ENCODE measurements around the gene IRAK3. TPM values are rescaled to one million over a fixed set of nuclear protein-coding genes. Genes with fewer than 3 reads are reported as not detected.
"Not testable (repeated sequence)": the region's sequence is repeated elsewhere in the genome, so short reads cannot be mapped to it uniquely, and the experiment has no call there.

Gene IRAK3
- total RNA-seq, 1 donor from 2014 or later = 0.02 TPM

DNA sequence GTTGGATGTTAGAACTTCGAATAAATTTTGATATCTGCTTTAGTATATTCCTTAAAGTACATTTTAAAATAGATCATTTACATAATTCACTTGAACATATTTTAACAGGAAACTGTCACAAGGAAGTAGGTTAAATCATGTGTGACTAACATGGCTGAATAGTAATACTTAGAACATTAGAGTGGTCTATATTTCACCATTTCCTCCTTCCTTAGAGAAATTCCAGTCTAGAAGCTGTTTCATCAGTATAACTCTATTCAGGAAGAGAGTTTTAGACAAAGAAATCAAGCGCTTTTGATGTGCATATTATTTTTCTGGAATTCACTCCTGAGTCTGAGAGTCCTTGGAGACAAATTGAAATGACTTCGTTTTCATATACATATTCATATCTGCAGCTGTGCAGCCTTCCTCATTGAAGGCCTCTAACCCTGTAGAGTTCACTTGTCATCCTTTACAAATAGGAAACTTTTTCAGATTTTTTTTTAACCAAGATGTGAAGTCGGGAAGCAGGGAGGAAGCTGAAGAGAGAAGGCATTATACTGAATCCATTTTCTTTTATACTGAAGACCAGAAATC is 28.4 kb downstream of the IRAK3 start:
- H3K36me3 Mint-ChIP-seq (ENCODE audit: insufficient read depth) = no peaks in the 10 kb centered on the region
- peaks cover 3% of the 10 kb centered on the region for H3K4me1 Mint-ChIP-seq (ENCODE audit: low read depth)
- no peak overlapping the region for H3K27ac Mint-ChIP-seq
- H3K4me3 Mint-ChIP-seq (ENCODE audit: low read depth) = no peak overlapping the region
- no peak for DNase-seq (ENCODE audit: low spot score, unreplicated experiment)
- no peaks in the 10 kb centered on the region for H3K27me3 Mint-ChIP-seq
- TF ChIP-seq, protein P1, sequence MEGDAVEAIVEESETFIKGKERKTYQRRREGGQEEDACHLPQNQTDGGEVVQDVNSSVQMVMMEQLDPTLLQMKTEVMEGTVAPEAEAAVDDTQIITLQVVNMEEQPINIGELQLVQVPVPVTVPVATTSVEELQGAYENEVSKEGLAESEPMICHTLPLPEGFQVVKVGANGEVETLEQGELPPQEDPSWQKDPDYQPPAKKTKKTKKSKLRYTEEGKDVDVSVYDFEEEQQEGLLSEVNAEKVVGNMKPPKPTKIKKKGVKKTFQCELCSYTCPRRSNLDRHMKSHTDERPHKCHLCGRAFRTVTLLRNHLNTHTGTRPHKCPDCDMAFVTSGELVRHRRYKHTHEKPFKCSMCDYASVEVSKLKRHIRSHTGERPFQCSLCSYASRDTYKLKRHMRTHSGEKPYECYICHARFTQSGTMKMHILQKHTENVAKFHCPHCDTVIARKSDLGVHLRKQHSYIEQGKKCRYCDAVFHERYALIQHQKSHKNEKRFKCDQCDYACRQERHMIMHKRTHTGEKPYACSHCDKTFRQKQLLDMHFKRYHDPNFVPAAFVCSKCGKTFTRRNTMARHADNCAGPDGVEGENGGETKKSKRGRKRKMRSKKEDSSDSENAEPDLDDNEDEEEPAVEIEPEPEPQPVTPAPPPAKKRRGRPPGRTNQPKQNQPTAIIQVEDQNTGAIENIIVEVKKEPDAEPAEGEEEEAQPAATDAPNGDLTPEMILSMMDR (IDR thresholded peaks at IDR 0.05; ENCODE audit: unreplicated experiment) = no peak
- peaks cover 3% of the 10 kb centered on the region for H3K9me3 Mint-ChIP-seq (ENCODE audit: low read depth)

DNA sequence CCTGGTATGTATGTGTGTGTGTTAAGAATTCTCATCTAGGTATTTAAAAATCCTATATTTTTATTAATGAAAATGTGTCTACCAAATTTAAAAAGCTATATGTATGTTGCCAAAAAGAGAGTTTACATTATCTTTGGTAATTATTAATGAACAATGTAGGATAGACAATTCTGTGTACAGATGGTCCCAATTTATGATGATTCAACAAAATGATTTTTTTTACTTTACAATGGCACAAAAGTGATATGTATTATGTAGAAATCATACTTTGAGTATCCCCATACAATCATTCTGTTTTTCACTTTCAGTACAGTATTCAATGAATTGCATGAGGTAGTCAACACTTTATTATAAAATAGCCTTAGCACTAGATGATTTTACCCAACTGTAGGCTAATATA is 39.4 kb downstream of the IRAK3 start:
- H3K27me3 Mint-ChIP-seq = peaks cover 15% of the 10 kb centered on the region

DNA sequence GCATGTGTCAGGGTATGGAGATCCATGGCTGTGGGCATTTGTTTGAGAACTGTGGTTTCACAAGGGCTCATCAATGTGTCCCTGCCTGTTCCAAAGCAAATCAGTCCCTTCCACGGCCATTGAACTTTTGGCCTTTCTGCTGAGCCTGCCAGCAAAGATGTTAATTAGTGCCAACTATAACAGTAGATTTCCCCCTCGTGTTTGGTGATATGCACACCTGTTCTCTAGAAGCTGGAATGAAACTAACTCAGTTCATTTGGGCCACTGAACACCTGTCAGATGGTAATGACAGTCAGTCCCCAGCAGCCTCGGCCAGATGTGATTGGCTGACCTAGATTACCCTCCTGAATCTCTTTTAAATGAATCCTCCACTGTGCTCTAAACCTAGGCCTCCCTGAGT is 43.2 kb downstream of the IRAK3 start:
- no peaks in the 10 kb centered on the region for H3K4me1 Mint-ChIP-seq (ENCODE audit: low read depth)
- no peaks in the 10 kb centered on the region for H3K9me3 Mint-ChIP-seq (ENCODE audit: low read depth)
- TF ChIP-seq, protein P1 (IDR thresholded peaks at IDR 0.05; ENCODE audit: unreplicated experiment) = no peak
- no peaks in the 10 kb centered on the region for H3K36me3 Mint-ChIP-seq (ENCODE audit: insufficient read depth)
- no peak overlapping the region for H3K27ac Mint-ChIP-seq
- no peak overlapping the region for H3K4me3 Mint-ChIP-seq (ENCODE audit: low read depth)
- peaks cover 37% of the 10 kb centered on the region for H3K27me3 Mint-ChIP-seq
- DNase-seq (ENCODE audit: low spot score, unreplicated experiment) = no peak

More for the DNA sequence above, 39.4 kb downstream of the IRAK3 start:
- Mint-ChIP-seq H3K4me3 (ENCODE audit: low read depth) (no peak overlapping the region), H3K27ac (no peak overlapping the region), H3K4me1 (ENCODE audit: low read depth) (no peaks in the 10 kb centered on the region), H3K36me3 (ENCODE audit: insufficient read depth) (no peaks in the 10 kb centered on the region), H3K9me3 (ENCODE audit: low read depth) (no peaks in the 10 kb centered on the region)
- no peak for DNase-seq (ENCODE audit: low spot score, unreplicated experiment)
- TF ChIP-seq, protein P1 (IDR thresholded peaks at IDR 0.05; ENCODE audit: unreplicated experiment) = no peak

DNA sequence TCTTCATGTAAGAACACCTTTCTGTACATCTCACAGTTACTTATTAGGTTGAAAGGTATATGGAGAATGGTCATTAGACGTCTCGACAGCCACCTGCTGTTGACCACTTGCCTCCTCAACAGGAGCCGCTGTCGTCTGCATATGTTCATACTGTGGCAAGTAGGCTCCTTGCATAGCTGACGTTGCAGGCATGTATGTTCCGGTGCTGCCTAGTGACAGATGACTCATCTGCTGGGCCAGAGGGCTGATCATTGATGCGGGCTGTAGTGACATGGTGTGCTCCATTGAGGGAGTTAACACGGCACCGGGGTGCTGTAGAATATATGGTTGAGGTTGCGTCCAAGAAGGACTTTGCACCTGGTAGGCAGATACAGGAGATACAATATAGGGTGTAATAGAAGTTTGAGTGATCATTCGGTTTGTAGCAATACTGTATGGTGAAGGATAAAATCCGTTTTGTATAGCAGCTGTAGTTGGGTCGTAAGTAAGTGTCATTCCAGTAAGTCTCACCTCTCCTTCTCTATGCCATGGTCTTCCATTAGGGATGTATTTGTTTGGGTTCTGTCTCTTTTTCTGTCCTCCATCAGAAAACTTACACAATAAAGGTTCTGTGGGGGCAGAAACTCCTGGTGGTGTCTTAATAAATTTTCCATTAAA is 45.2 kb downstream of the IRAK3 start:
- peaks cover 48% of the 10 kb centered on the region for H3K27me3 Mint-ChIP-seq
- DNase-seq (ENCODE audit: low spot score, unreplicated experiment) = not testable (repeated sequence)

DNA sequence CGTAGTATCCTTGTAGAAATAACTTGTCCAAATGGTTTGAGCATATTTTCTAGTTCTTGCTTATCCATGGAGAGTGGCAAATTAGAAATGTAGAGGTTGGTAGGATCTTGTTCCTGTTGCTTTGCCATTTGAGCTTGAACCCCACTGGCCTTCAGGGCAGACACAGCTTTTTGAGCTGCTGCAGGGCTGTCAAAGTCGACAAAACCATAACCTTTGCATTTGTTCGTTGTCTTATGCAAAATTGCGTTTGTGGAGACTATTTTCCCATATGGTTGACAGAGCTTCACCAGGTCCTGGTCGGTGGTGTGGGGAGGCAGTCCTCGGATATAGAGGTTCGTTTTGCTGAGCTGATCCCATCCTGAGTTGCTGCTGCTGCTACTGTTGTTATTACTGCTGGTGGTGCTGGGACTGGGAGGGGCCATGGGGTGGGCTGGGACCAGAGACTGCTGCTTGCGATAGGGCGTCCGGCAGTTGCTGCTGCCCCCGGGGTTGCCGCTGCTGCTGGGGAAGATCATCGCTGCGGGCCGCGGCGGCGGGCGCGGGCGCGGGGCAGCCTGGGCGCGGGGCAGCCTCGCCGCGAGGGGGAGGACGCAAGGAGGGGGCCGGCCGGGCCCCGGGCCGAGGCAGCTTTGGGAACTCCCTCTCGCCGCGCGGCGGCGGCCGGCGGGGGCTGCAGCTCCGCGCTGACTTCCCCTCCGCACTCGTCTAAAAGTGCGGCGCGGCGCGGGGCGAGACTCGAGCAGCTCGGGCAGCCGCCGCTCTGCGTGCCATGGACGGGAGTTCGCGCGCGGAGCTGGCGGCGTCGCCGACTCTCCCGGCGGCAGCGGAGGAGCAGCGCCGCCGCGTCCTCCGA is 46.0 kb downstream of the IRAK3 start:
- H3K36me3 Mint-ChIP-seq (ENCODE audit: insufficient read depth); H3K9me3 Mint-ChIP-seq (ENCODE audit: low read depth); H3K4me1 Mint-ChIP-seq (ENCODE audit: low read depth); H3K27ac Mint-ChIP-seq: not testable (repeated sequence)
- peak overlapping the region; percentile 63 for H3K4me3 Mint-ChIP-seq (ENCODE audit: low read depth)
- DNase-seq (ENCODE audit: low spot score, unreplicated experiment) = peak; percentile 52
- H3K27me3 Mint-ChIP-seq = peaks cover 48% of the 10 kb centered on the region

More for the DNA sequence above, 45.2 kb downstream of the IRAK3 start:
- peak overlapping the region; percentile 39 for H3K4me3 Mint-ChIP-seq (ENCODE audit: low read depth)
- H3K27ac Mint-ChIP-seq; H3K36me3 Mint-ChIP-seq (ENCODE audit: insufficient read depth); H3K4me1 Mint-ChIP-seq (ENCODE audit: low read depth); H3K9me3 Mint-ChIP-seq (ENCODE audit: low read depth): not testable (repeated sequence)

DNA sequence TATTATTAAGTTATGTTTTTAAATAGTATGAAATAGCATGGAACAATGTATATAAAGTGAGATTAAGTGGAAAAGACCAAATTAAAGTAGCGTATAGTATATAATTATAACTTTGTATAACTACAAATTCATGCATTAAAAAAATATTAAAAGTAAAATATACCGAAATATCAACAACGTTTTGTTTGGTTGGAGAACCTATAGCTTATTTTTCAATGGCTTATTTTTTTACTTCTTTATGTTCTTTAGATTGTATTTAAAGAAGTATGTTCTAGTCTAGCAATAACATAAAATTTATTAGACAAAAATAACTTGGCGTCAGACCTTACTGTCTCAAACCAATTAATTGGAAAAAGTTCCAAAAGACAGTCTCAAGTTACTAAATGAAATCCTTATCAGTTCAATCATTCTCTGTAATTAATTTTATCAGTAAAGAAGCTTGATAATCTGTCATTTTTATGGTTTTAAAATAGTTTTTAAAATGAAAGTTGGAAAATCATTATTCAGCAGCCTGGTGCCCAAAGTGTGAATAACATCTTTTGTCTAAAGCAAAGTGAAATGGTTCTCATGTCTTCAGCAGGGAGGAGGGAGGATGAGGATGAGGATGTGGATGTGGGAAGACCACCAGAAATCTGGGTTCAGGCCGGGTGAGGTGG is 46.7 kb downstream of the IRAK3 start:
- peak overlapping the region; percentile 56 for H3K4me3 Mint-ChIP-seq (ENCODE audit: low read depth)
- no peak for DNase-seq (ENCODE audit: low spot score, unreplicated experiment)
- H3K36me3 Mint-ChIP-seq (ENCODE audit: insufficient read depth) = no peaks in the 10 kb centered on the region
- H3K9me3 Mint-ChIP-seq (ENCODE audit: low read depth) = no peaks in the 10 kb centered on the region
- TF ChIP-seq, protein P1 (IDR thresholded peaks at IDR 0.05; ENCODE audit: unreplicated experiment) = peak; percentile 13
- peaks cover 8% of the 10 kb centered on the region for H3K4me1 Mint-ChIP-seq (ENCODE audit: low read depth)
- no peak overlapping the region for H3K27ac Mint-ChIP-seq
- peaks cover 48% of the 10 kb centered on the region for H3K27me3 Mint-ChIP-seq

DNA sequence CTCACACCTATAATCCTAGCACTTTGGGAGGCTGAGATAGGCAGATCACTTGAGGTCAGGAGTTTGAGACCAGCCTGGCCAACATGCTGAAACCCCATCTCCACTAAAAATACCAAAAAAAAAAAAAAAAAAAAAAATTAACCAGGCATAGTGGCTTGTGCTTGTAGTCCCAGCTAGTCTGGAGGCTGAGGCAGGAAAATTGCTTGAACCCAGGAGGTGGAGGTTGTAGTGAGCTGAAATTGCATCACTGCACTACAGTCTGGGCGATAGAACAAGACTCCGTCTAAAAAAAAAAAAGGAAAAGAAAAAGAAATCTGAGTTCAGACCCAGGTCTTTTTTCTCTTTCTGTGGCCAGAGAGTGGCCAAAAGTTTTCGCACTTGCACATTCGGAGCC is 47.3 kb downstream of the IRAK3 start:
- not testable (repeated sequence) for DNase-seq (ENCODE audit: low spot score, unreplicated experiment); H3K27ac Mint-ChIP-seq; H3K9me3 Mint-ChIP-seq (ENCODE audit: low read depth); H3K4me1 Mint-ChIP-seq (ENCODE audit: low read depth); H3K36me3 Mint-ChIP-seq (ENCODE audit: insufficient read depth)
- peaks cover 49% of the 10 kb centered on the region for H3K27me3 Mint-ChIP-seq
- H3K4me3 Mint-ChIP-seq (ENCODE audit: low read depth) = peak overlapping the region; percentile 46
